DMS153 treated with DMSO at 0.1 percent for 48 hours (cell line): ENCODE results near the gene CIB1.

Experiments used
- DNase-seq: peaks from one replicate; lab custom pipeline; 2025; ENCODE audit not compliant: unreplicated experiment; lab: John Stamatoyannopoulos, UW

CIB1 gene

GRCh38 chr15:90241343-90242192 is 7.8 kb upstream of the CIB1 start:
- no peak for DNase-seq

DNA sequence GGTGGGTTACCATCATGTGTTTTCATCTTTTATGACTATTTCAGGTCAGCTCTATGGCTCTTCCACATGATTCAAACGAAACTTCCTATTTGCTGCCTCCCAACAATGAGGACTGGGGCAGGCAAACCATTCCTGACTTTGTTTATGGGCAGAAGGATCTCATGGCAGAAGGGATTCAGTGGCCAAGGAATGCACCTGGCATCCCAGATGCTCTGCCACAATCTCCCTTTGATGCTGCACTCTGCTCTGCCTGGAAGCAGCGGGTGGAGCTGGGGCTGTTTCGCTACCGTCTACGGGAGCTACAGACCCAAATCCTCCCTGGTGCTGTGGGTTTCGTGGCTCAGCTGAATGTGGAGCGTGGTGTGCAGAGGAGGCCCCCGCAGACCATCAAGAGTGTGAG is 7.1 kb upstream of the CIB1 start:
- no peak for DNase-seq

DNA sequence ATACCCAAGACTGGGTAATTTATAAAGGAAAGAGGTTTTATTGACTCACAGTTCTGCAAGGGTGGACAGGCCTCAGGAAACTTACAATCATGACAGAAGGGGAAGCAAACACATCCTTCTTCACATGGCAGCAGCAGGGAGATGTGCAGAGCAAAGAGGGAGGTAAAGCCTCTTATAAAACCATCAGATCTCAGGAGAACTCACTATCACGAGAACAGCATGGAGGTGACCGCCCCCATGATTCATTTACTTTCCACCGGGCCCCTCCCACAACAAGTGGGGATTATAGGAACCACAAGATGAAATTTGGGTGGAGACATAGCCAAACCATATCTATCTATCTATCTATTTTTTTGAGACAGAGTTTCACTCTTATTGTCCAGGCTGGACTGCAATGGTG is 5.6 kb upstream of the CIB1 start:
- DNase-seq, result no peak

- DNase-seq, result no peak
These were observed 601 bp upstream of the CIB1 start, which contains the start of gene GDPGP1 for GRCh38 chr15:90234096-90234988. Gene GDPGP1, plus strand, starts transcription at chr15:90234209. Its CDS starts 6,700 bp downstream, at chr15:90240909.

DNA sequence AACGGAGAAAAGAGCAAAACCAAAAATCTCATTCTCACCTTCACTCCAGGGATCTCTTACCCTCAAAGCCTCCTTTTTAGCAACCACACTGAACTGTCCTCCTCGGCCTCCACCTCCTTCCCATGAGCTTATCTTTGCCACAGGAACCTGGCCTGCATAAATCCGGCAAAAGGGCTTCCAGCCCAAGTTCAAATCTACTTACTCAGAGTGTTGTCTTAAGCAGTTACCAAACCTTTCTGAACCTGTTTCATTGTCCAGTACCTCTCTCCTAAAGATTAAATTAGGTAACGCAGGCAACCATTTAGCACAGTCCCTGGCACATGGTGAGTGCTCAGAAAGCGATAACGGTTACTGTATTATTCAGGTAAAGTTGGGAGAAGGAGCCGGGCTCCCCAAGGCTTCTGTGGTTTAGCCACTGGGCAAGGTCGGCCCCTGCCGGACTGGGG is 777 bp downstream of the CIB1 start:
- no peak for DNase-seq

DNA sequence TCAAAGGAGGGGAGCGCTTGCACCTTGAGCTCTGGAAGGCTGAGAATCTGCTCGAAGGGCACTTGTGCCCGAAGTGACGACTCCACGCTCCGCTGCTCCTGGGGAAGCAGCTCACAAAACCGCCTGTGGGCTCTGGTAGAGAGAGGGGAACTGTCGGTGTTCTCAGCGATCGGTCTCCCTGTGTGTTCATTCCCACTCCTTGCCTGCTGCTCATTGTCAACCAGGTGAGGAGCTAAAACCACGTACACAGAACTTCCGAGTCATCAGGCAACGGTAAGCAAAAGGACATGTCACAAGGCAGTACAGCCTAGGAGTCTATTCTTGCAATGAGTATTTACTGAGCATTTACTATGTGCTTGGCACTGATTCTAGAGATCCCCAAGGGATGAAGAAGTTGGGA is 1.5 kb downstream of the CIB1 start:
- no peak for DNase-seq

- DNase-seq, result no peak
These were observed 2.4 kb downstream of the CIB1 start for GRCh38 chr15:90231028-90232017.

- no peak for DNase-seq
These were observed 3.1 kb downstream of the CIB1 start for GRCh38 chr15:90230610-90231009.

GRCh38 chr15:90230071-90230494 is 3.7 kb downstream of the CIB1 start:
- DNase-seq, result no peak

- DNase-seq, result no peak
These were observed 4.8 kb downstream of the CIB1 start for GRCh38 chr15:90228960-90229359.

GRCh38 chr15:90227816-90228772 is 5.6 kb downstream of the CIB1 start:
- no peak for DNase-seq

DNA sequence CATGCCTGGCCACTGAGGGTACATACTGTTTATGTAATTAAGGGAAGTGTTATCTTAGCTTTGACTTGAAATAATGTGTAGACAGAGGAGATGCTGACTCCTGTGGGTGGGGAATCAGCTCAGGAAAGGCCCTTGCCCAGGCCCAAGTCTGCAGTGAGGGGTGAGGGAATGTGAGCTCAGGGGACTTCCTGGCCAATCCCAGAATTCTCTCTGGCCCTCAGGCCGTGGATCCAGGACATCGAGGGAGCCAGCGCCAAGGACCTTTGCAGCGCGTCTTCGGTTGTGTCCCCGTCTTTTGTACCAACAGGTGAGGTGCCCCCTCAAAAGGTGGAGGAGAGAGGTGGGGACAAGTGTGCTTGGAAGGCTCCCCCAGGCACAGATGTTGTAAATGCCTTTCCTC is 6.4 kb downstream of the CIB1 start:
- DNase-seq, result no peak

- DNase-seq, result no peak
These were observed 8.1 kb downstream of the CIB1 start for GRCh38 chr15:90225504-90226234.

DNA sequence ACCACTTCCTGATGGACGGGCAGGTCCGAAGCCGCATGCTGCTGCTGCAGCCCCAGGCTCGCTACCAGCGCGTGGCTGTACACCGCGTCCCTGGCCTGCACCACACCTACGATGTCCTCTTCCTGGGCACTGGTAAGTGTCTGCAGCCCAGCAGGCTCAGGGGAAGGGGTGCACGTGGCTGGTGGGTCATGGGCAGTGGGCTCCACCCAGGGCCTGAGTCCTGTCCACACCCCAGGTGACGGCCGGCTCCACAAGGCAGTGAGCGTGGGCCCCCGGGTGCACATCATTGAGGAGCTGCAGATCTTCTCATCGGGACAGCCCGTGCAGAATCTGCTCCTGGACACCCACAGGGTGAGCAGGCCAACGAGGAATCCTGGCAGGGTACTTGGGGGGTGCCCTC is 8.7 kb downstream of the CIB1 start:
- DNase-seq, result no peak

DNA sequence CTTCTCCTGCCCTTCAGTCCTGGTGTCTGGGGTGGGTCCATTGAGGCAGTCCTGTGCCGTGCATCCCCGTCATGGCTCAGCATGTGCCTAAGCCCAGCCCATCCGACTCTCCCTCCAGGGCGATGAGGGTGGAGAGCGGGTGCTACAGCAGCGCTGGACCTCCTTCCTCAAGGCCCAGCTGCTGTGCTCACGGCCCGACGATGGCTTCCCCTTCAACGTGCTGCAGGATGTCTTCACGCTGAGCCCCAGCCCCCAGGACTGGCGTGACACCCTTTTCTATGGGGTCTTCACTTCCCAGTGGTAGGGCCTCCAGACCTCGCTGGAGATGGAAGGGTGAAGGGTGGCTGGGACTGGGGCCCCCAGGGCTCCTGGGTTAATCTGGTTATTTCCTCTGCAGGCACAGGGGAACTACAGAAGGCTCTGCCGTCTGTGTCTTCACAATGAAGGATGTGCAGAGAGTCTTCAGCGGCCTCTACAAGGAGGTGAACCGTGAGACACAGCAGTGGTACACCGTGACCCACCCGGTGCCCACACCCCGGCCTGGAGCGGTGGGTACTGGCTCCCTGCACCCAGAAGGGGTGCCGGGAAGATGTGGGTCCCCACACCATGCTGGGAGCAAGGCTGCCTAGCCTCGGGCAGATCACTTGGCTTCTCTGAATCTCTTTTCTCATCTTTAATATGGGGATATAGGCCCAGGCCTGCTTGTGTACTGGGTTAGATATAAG is 10.1 kb downstream of the CIB1 start:
- DNase-seq, result no peak

GRCh38 chr15:90222547-90222946 is 11.2 kb downstream of the CIB1 start:
- DNase-seq, result no peak

DNA sequence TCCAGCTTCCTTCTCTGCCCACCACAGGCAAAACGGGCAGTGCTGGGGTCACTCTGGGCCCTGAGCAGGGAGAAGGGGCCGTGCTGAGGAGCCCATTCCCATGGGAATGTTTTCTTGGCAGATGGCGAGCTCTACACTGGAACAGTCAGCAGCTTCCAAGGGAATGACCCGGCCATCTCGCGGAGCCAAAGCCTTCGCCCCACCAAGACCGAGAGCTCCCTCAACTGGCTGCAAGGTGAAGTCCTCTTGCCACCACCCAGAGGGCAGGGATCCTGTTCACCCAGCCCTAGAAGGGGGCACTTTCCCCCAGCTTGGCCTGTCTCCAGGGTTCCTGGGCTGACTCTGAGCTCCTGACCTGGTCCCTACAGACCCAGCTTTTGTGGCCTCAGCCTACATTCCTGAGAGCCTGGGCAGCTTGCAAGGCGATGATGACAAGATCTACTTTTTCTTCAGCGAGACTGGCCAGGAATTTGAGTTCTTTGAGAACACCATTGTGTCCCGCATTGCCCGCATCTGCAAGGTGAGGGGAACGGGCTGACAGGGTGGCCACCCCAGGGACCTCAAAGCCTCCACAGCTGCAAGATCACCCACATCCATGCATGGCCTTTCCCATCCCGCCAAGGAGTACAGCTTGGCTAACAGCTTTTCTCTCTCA is 12.4 kb downstream of the CIB1 start:
- DNase-seq, result peak; percentile 22
